WTC11 (cell line): Measurements from ENCODE around the gene MEN1. TPM values are rescaled to one million over a fixed set of nuclear protein-coding genes. Genes with fewer than 3 reads are reported as not detected.

Source experiments
- ATAC-seq: fragments of 200-7000 bp; cut with Tn5 transposase; 2 replicates; pipeline ENCODE4 v1.10.0; 2021; ENCODE audit warnings: mild to moderate bottlenecking, moderate library complexity
- CTCF ChIA-PET: fragments of 300-600 bp; sonication (Branson Sonifier 250); formaldehyde crosslinking; loops from one replicate; lab custom pipeline; 2021; ENCODE audit warnings: antibody characterized with exemption; lab: Charles Lee
- POLR2A ChIA-PET: fragments of 350-600 bp; sonication (Branson Sonifier 250); formaldehyde crosslinking; loops from one replicate; lab custom pipeline; 2021; ENCODE audit warnings: antibody characterized with exemption; lab: Charles Lee
- DNase-seq: peaks from one replicate; pipeline ENCODE4 v3.0.0; 2021; ENCODE audit warnings: low spot score
- H3K27ac Mint-ChIP-seq: 2 replicates; pipeline ENCODE4 v1.8.0; 2021; ENCODE audit warnings: mixed read lengths
- H3K27me3 Mint-ChIP-seq: 2 replicates; pipeline ENCODE4 v1.8.0; 2021; ENCODE audit warnings: low read depth, mild to moderate bottlenecking, moderate library complexity, mixed read lengths
- H3K36me3 Mint-ChIP-seq: 2 replicates; pipeline ENCODE4 v1.8.0; 2021; ENCODE audit warnings: mixed read lengths
- H3K4me1 Mint-ChIP-seq: 2 replicates; pipeline ENCODE4 v1.8.0; 2022; ENCODE audit warnings: mixed read lengths
- H3K4me3 Mint-ChIP-seq: 2 replicates; pipeline ENCODE4 v1.8.0; 2021; ENCODE audit warnings: mild to moderate bottlenecking, moderate library complexity, mixed read lengths
- H3K9me3 Mint-ChIP-seq: 2 replicates; pipeline ENCODE4 v1.8.0; 2021; ENCODE audit warnings: mixed read lengths
- ETV6 ChIP-seq: sonication (generic); formaldehyde crosslinking; IDR thresholded peaks from 2 replicates; pipeline ENCODE4 v1.8.1; 2022; ENCODE audit warnings: mild to moderate bottlenecking, missing genetic modification reagents
- JUN ChIP-seq: sonication (generic); formaldehyde crosslinking; IDR thresholded peaks from 2 replicates; pipeline ENCODE4 v1.8.0; 2023; ENCODE audit warnings: mild to moderate bottlenecking, missing genetic modification reagents
- MAX ChIP-seq: sonication (generic); formaldehyde crosslinking; IDR thresholded peaks from 2 replicates; pipeline ENCODE4 v1.8.0; 2022; ENCODE audit warnings: mild to moderate bottlenecking, missing genetic modification reagents
- NR3C1 ChIP-seq: sonication (generic); formaldehyde crosslinking; conservative IDR thresholded peaks from 2 replicates; pipeline ENCODE4 v1.8.1; 2023; ENCODE audit warnings: low read depth, mild to moderate bottlenecking, missing genetic modification reagents
- OVOL2 ChIP-seq: fragments of 250-450 bp; sonication (Bioruptor Pico); IDR thresholded peaks from 2 replicates; pipeline ENCODE4 v1.9.0; 2021; ENCODE audit warnings: mild to moderate bottlenecking, borderline replicate concordance
- TCF7 ChIP-seq: sonication (generic); formaldehyde crosslinking; IDR thresholded peaks from 2 replicates; pipeline ENCODE4 v1.8.0; 2022; ENCODE audit warnings: mild to moderate bottlenecking, low read depth, missing genetic modification reagents, moderate library complexity
- TEAD4 ChIP-seq: sonication (generic); formaldehyde crosslinking; IDR thresholded peaks from 2 replicates; pipeline ENCODE4 v1.8.0; 2022; ENCODE audit warnings: mild to moderate bottlenecking, missing genetic modification reagents
- ZNF219 ChIP-seq: sonication (generic); formaldehyde crosslinking; IDR thresholded peaks from 2 replicates; pipeline ENCODE4 v1.8.0; 2023; ENCODE audit warnings: missing genetic modification reagents, mild to moderate bottlenecking, borderline replicate concordance
- ZNF263 ChIP-seq: sonication (generic); formaldehyde crosslinking; IDR thresholded peaks from 2 replicates; pipeline ENCODE4 v1.8.1; 2022; ENCODE audit warnings: low read depth, mild to moderate bottlenecking, moderate library complexity, missing genetic modification reagents
- ZNF317 ChIP-seq: sonication (generic); formaldehyde crosslinking; IDR thresholded peaks from 2 replicates; pipeline ENCODE4 v1.8.1; 2023; ENCODE audit warnings: low read depth, mild to moderate bottlenecking, moderate library complexity, missing genetic modification reagents, borderline replicate concordance
- total RNA-seq: library from RNA; stranded (reverse); gene quantifications from 3 replicates; pipeline ENCODE4 v1.2.3, GENCODE V29; 2021
- TF ChIP-seq, protein P1 (sequence below): fragments of 250-450 bp; sonication (Bioruptor Pico); IDR thresholded peaks from 2 replicates; pipeline ENCODE4 v1.9.0; 2021; ENCODE audit warnings: mild to moderate bottlenecking
- TF ChIP-seq, protein P2 (sequence below): sonication (generic); formaldehyde crosslinking; IDR thresholded peaks from 2 replicates; pipeline ENCODE4 v1.8.1; 2023; ENCODE audit warnings: mild to moderate bottlenecking, missing genetic modification reagents
- TF ChIP-seq, protein P3 (sequence below): fragments of 200-600 bp; IDR thresholded peaks from 2 replicates; pipeline ENCODE4 v1.8.0; 2022; ENCODE audit warnings: antibody characterized with exemption
- TF ChIP-seq, protein P4 (sequence below): fragments of 250-450 bp; sonication (Bioruptor Pico); IDR thresholded peaks from 2 replicates; pipeline ENCODE4 v1.8.0; 2021; ENCODE audit warnings: mild to moderate bottlenecking
- TF ChIP-seq, protein P5 (sequence below): sonication (generic); formaldehyde crosslinking; IDR thresholded peaks from 2 replicates; pipeline ENCODE4 v1.8.1; 2023; ENCODE audit warnings: mild to moderate bottlenecking, missing genetic modification reagents

The MEN1 gene
- total RNA-seq, 1 experiment from 2014 or later = 47.1 TPM

DNA sequence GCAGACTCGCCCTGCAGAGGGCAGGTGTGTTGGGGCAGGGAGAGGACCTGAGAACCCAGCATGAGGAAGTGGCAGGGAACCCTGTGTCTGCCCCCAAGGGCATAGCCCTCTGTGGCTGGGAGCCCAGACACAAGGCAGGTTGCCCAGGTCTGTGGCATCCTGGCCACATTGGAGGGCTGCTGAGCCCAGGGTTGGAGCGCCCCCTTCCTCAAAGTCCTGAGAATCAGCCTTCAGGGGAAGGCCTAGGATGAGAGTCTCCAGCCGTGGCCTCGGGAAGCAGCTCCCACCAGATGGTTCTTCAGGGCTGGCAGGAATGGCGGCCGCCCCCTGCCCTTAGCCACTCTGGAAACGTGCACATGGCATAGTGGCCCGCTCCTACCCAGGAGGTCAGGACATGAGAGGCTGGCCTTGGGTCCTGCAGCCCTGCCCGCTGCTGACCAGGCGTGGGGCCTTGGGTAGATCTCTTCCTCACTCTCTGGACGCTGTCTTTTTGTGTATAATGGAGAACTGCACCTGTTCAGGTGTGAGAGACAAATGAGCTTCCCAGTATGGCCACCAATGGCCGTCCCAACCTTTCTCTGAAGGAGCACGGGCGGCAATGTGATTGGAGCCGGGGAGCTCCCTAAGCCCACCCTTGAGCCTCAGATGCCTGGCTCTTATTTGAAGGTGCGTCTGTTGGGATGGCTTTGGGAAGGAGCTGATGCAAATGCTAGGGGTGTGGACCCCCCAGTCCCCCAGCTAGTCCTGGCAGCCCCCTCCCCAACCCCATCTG lies 38.7 kb upstream of the MEN1 start:
- DNase-seq (peak; percentile 77), ATAC-seq (peak; percentile 33)
- Mint-ChIP-seq H3K27me3 (no peaks in the 10 kb centered on the region), H3K4me3 (no peak overlapping the region), H3K9me3 (no peaks in the 10 kb centered on the region), H3K4me1 (peaks cover 27% of the 10 kb centered on the region), H3K36me3 (no peaks in the 10 kb centered on the region), H3K27ac (peak overlapping the region; percentile 58)
- CTCF ChIA-PET = interaction anchor here (0.5 to 12.5 kb wide), 48 partner anchors 9 to 668 kb away, joined by 3 to 372 read pairs (median 4); partner anchors contain the start of genes ARL2, ATG2A, BATF2 and EHD1
- POLR2A ChIA-PET = interaction anchor here (0.5 to 1.6 kb wide), 7 partner anchors 14 to 202 kb away, joined by 3 to 6 read pairs (median 3); partner anchors contain the start of genes ARL2, BATF2, EHD1 and SF1
- TF ChIP-seq OVOL2 = no peak
- TF ChIP-seq ZNF263 (CRISPR knock-in tag) = no peak
- TF ChIP-seq, protein P1, sequence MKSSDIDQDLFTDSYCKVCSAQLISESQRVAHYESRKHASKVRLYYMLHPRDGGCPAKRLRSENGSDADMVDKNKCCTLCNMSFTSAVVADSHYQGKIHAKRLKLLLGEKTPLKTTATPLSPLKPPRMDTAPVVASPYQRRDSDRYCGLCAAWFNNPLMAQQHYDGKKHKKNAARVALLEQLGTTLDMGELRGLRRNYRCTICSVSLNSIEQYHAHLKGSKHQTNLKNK = no peak
- TF ChIP-seq, protein P2, sequence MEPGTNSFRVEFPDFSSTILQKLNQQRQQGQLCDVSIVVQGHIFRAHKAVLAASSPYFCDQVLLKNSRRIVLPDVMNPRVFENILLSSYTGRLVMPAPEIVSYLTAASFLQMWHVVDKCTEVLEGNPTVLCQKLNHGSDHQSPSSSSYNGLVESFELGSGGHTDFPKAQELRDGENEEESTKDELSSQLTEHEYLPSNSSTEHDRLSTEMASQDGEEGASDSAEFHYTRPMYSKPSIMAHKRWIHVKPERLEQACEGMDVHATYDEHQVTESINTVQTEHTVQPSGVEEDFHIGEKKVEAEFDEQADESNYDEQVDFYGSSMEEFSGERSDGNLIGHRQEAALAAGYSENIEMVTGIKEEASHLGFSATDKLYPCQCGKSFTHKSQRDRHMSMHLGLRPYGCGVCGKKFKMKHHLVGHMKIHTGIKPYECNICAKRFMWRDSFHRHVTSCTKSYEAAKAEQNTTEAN (CRISPR knock-in tag) = no peak
- TF ChIP-seq TCF7 (CRISPR knock-in tag) = no peak
- TF ChIP-seq MAX (CRISPR knock-in tag) = 0 out of 2 replicates have a peak, but pooled peaks have one; percentile 30
- TF ChIP-seq ZNF219 (CRISPR knock-in tag) = no peak
- TF ChIP-seq NR3C1 (CRISPR knock-in tag) = no peak
- TF ChIP-seq ETV6 (CRISPR knock-in tag) = 0 out of 2 replicates have a peak, but pooled peaks have one; percentile 36
- TF ChIP-seq, protein P3, sequence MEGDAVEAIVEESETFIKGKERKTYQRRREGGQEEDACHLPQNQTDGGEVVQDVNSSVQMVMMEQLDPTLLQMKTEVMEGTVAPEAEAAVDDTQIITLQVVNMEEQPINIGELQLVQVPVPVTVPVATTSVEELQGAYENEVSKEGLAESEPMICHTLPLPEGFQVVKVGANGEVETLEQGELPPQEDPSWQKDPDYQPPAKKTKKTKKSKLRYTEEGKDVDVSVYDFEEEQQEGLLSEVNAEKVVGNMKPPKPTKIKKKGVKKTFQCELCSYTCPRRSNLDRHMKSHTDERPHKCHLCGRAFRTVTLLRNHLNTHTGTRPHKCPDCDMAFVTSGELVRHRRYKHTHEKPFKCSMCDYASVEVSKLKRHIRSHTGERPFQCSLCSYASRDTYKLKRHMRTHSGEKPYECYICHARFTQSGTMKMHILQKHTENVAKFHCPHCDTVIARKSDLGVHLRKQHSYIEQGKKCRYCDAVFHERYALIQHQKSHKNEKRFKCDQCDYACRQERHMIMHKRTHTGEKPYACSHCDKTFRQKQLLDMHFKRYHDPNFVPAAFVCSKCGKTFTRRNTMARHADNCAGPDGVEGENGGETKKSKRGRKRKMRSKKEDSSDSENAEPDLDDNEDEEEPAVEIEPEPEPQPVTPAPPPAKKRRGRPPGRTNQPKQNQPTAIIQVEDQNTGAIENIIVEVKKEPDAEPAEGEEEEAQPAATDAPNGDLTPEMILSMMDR = 0 out of 2 replicates have a peak, but pooled peaks have one; percentile 15
- no peak for TF ChIP-seq ZNF317 (CRISPR knock-in tag)

DNA sequence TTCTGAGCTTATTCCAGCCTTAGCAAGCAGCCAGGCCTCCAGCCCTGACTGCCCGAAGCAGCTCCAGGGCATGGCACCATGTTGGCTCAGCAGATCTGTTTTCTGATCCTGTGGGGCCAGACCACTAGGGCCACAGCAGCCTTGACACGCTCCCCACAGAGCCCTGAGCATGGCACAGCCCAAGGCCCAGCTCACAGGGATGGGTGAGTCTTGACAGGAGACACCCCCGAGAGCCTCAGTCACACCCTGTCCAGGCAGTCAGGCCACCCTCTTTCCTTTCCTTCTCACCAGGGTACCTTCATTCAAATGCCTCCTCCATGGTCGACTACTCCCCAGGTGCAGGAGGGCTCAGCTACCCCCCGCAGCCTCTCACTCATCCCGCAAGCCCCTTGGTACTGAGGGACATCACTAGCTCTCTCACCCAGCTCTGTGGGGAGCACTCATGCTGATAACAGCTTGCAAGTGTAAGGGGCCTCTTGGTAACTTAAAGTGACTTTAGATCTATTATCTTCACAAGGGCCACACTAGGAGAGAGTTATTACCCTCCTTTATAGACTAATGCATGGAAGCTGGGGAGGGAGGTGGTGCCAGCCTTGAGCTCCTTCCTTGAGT lies 38.0 kb upstream of the MEN1 start:
- ATAC-seq (no peak), DNase-seq (no peak)
- no peaks in the 10 kb centered on the region for H3K27me3 Mint-ChIP-seq
- no peaks in the 10 kb centered on the region for H3K36me3 Mint-ChIP-seq
- no peaks in the 10 kb centered on the region for H3K9me3 Mint-ChIP-seq
- POLR2A ChIA-PET = interaction anchor here (0.7 to 1.6 kb wide), 4 partner anchors 15 to 148 kb away, joined by 3 to 6 read pairs (median 4); partner anchors contain the start of genes BATF2 and EHD1
- CTCF ChIA-PET = interaction anchor here (0.6 to 12.5 kb wide), 36 partner anchors 9 to 669 kb away, joined by 3 to 372 read pairs (median 5); partner anchors contain the start of genes ARL2, BATF2, EHD1 and GPHA2
- no peak for TF ChIP-seq ETV6 (CRISPR knock-in tag)
- TF ChIP-seq OVOL2 = no peak
- TF ChIP-seq TEAD4 (CRISPR knock-in tag) = no peak
- TF ChIP-seq, protein P4, sequence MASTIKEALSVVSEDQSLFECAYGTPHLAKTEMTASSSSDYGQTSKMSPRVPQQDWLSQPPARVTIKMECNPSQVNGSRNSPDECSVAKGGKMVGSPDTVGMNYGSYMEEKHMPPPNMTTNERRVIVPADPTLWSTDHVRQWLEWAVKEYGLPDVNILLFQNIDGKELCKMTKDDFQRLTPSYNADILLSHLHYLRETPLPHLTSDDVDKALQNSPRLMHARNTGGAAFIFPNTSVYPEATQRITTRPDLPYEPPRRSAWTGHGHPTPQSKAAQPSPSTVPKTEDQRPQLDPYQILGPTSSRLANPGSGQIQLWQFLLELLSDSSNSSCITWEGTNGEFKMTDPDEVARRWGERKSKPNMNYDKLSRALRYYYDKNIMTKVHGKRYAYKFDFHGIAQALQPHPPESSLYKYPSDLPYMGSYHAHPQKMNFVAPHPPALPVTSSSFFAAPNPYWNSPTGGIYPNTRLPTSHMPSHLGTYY = no peak
- no peak for TF ChIP-seq JUN (CRISPR knock-in tag)
- no peak for TF ChIP-seq NR3C1 (CRISPR knock-in tag)
- TF ChIP-seq, protein P5, sequence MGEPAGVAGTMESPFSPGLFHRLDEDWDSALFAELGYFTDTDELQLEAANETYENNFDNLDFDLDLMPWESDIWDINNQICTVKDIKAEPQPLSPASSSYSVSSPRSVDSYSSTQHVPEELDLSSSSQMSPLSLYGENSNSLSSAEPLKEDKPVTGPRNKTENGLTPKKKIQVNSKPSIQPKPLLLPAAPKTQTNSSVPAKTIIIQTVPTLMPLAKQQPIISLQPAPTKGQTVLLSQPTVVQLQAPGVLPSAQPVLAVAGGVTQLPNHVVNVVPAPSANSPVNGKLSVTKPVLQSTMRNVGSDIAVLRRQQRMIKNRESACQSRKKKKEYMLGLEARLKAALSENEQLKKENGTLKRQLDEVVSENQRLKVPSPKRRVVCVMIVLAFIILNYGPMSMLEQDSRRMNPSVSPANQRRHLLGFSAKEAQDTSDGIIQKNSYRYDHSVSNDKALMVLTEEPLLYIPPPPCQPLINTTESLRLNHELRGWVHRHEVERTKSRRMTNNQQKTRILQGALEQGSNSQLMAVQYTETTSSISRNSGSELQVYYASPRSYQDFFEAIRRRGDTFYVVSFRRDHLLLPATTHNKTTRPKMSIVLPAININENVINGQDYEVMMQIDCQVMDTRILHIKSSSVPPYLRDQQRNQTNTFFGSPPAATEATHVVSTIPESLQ (CRISPR knock-in tag) = no peak
- H3K4me1 Mint-ChIP-seq = peaks cover 33% of the 10 kb centered on the region
- no peak overlapping the region for H3K4me3 Mint-ChIP-seq
- no peak overlapping the region for H3K27ac Mint-ChIP-seq
